Large intestine (tissue), 3 donors: ENCODE results near the gene MSL3. TPM values are rescaled to one million over a fixed set of nuclear protein-coding genes. Genes with fewer than 3 reads are reported as not detected.

ENCODE experiments used
- DNase-seq, 2 donors: peaks; one replicate each; pipeline versions ENCODE4 v3.0.0 to v3.0.0-alpha.2; 2013
- H3K27ac ChIP-seq: one replicate; pipeline ENCODE4 v1.5.1; 2013; ENCODE audit warnings: low read length
- H3K27me3 ChIP-seq: 2 replicates; pipeline ENCODE4 v1.6.1; 2013; ENCODE audit warnings: low read length; ENCODE audit not compliant: control insufficient read depth, insufficient read depth
- H3K36me3 ChIP-seq: 2 replicates; pipeline ENCODE4 v1.6.1; 2013; ENCODE audit warnings: low read length; ENCODE audit not compliant: control insufficient read depth, insufficient read depth
- H3K4me1 ChIP-seq: one replicate; pipeline ENCODE4 v1.6.1; 2013; ENCODE audit warnings: low read length; ENCODE audit not compliant: control insufficient read depth, insufficient read depth
- H3K4me3 ChIP-seq: one replicate; pipeline ENCODE4 v1.5.1; 2013; ENCODE audit warnings: low read length
- H3K9me3 ChIP-seq: one replicate; pipeline ENCODE4 v1.6.1; 2013; ENCODE audit warnings: mild to moderate bottlenecking, low read depth, low read length, moderate library complexity; ENCODE audit not compliant: control insufficient read depth
- WGBS: methylation state at CpG from one replicate; pipeline ENCODE4 v1.1.5; 2013; ENCODE audit warnings: low lambda C conversion rate; ENCODE audit not compliant: insufficient coverage; 5-methylcytosine and 5-hydroxymethylcytosine counted together
- polyA plus RNA-seq: library from polyadenylated mRNA; unstranded; fragments of 120-200 nt; gene quantifications from one replicate; pipeline ENCODE4 v1.2.1, GENCODE V29; 2013

Gene MSL3
- polyA plus RNA-seq, 1 donor, result 24.5 TPM

- no CpG with 5 or more reads among the region's 7 CpGs for WGBS
- no peak for DNase-seq
- Histone ChIP-seq H3K36me3 (peaks cover 16% of the 10 kb centered on the region), H3K4me3 (peak overlapping the region; percentile 96), H3K27me3 (no peaks in the 10 kb centered on the region), H3K4me1 (peaks cover 4% of the 10 kb centered on the region), H3K27ac (peak overlapping the region; percentile 87), H3K9me3 (no peaks in the 10 kb centered on the region)
These were observed 1.1 kb downstream of the MSL3 start for GRCh38 chrX:11759172-11759460.

GRCh38 chrX:11759461-11760311 lies 1.6 kb downstream of the MSL3 start:
- H3K4me3 ChIP-seq, result peak overlapping the region; percentile 96
- peaks cover 4% of the 10 kb centered on the region for H3K4me1 ChIP-seq
- WGBS, result no CpG with 5 or more reads among the region's 13 CpGs
- peak overlapping the region; percentile 87 for H3K27ac ChIP-seq
- H3K9me3 ChIP-seq, result no peaks in the 10 kb centered on the region
- H3K27me3 ChIP-seq, result no peaks in the 10 kb centered on the region
- peak; percentile 80 to 85 for DNase-seq
- H3K36me3 ChIP-seq, result peaks cover 21% of the 10 kb centered on the region

GRCh38 chrX:11760958-11761357 lies 2.9 kb downstream of the MSL3 start:
- no peak for DNase-seq
- H3K27ac ChIP-seq, result no peak overlapping the region
- no peaks in the 10 kb centered on the region for H3K27me3 ChIP-seq
- H3K4me3 ChIP-seq, result no peak overlapping the region
- peaks cover 4% of the 10 kb centered on the region for H3K4me1 ChIP-seq
- no CpG with 5 or more reads among the region's 3 CpGs for WGBS
- H3K36me3 ChIP-seq, result peaks cover 30% of the 10 kb centered on the region
- H3K9me3 ChIP-seq, result no peaks in the 10 kb centered on the region

- Histone ChIP-seq H3K36me3 (peaks cover 40% of the 10 kb centered on the region), H3K27me3 (no peaks in the 10 kb centered on the region), H3K4me1 (no peaks in the 10 kb centered on the region), H3K27ac (no peak overlapping the region), H3K4me3 (no peak overlapping the region), H3K9me3 (no peaks in the 10 kb centered on the region)
- no peak for DNase-seq
- no CpG with 5 or more reads among the region's 8 CpGs for WGBS
These were observed 6.6 kb downstream of the MSL3 start for GRCh38 chrX:11764602-11765067.

GRCh38 chrX:11765449-11765848 lies 7.4 kb downstream of the MSL3 start:
- no CpG with 5 or more reads among the region's 16 CpGs for WGBS
- H3K4me1 ChIP-seq, result peaks cover 2% of the 10 kb centered on the region
- no peak overlapping the region for H3K27ac ChIP-seq
- H3K27me3 ChIP-seq, result no peaks in the 10 kb centered on the region
- DNase-seq, result no peak
- H3K9me3 ChIP-seq, result no peaks in the 10 kb centered on the region
- no peak overlapping the region for H3K4me3 ChIP-seq
- peaks cover 45% of the 10 kb centered on the region for H3K36me3 ChIP-seq

- Histone ChIP-seq H3K27me3 (no peaks in the 10 kb centered on the region), H3K36me3 (peaks cover 41% of the 10 kb centered on the region), H3K4me1 (peaks cover 2% of the 10 kb centered on the region), H3K9me3 (no peaks in the 10 kb centered on the region), H3K4me3 (no peak overlapping the region), H3K27ac (no peak overlapping the region)
- DNase-seq, result no peak
- no CpG with 5 or more reads among the region's 9 CpGs for WGBS
These were observed 8.4 kb downstream of the MSL3 start for GRCh38 chrX:11766487-11766886.

GRCh38 chrX:11768039-11768438 lies 10.0 kb downstream of the MSL3 start:
- Histone ChIP-seq H3K36me3 (peaks cover 36% of the 10 kb centered on the region), H3K27me3 (no peaks in the 10 kb centered on the region), H3K4me1 (peaks cover 2% of the 10 kb centered on the region), H3K9me3 (no peaks in the 10 kb centered on the region), H3K27ac (no peak overlapping the region), H3K4me3 (no peak overlapping the region)
- DNase-seq, result no peak
- no CpG with 5 or more reads among the region's 3 CpGs for WGBS

- Histone ChIP-seq H3K4me3 (no peak overlapping the region), H3K27me3 (no peaks in the 10 kb centered on the region), H3K36me3 (peaks cover 23% of the 10 kb centered on the region), H3K27ac (no peak overlapping the region), H3K4me1 (peaks cover 2% of the 10 kb centered on the region), H3K9me3 (no peaks in the 10 kb centered on the region)
- no CpG with 5 or more reads among the region's 12 CpGs for WGBS
- DNase-seq, result peak in 1 of 2 donors; percentile 24
These were observed 12.3 kb downstream of the MSL3 start for GRCh38 chrX:11770320-11770719.

- no peak overlapping the region for H3K27ac ChIP-seq
- no peak for DNase-seq
- no peak overlapping the region for H3K4me3 ChIP-seq
- peaks cover 3% of the 10 kb centered on the region for H3K36me3 ChIP-seq
- no peaks in the 10 kb centered on the region for H3K27me3 ChIP-seq
- no peaks in the 10 kb centered on the region for H3K9me3 ChIP-seq
- H3K4me1 ChIP-seq, result no peaks in the 10 kb centered on the region
- WGBS, result no CpG with 5 or more reads among the region's 4 CpGs
These were observed 20.2 kb downstream of the MSL3 start for GRCh38 chrX:11778230-11778629.

- no peak for DNase-seq
- H3K9me3 ChIP-seq, result no peaks in the 10 kb centered on the region
- no peak overlapping the region for H3K4me3 ChIP-seq
- no peaks in the 10 kb centered on the region for H3K4me1 ChIP-seq
- no peaks in the 10 kb centered on the region for H3K36me3 ChIP-seq
- no peaks in the 10 kb centered on the region for H3K27me3 ChIP-seq
- H3K27ac ChIP-seq, result no peak overlapping the region
- no CpG with 5 or more reads among the region's 2 CpGs for WGBS
These were observed 23.1 kb downstream of the MSL3 start for GRCh38 chrX:11781133-11781532.
